Stimulated activated CD8-positive, alpha-beta memory T cell treated with anti-CD3 and anti-CD28 coated beads, Interleukin-2, amount 100 ng/mL, for 48 hours (primary cell): ENCODE measurements around the gene ZDHHC24.

Experiments
- DNase-seq, 2 donors: peaks; one replicate each; pipeline ENCODE4 v3.0.0-alpha.2; 2020; ENCODE audit warnings: low read depth in 2 of 2

ZDHHC24 gene

GRCh38 chr11:66473608-66474515 is 72.0 kb downstream of the ZDHHC24 start:
- DNase-seq, result no peak

GRCh38 chr11:66473167-66473566 is 72.7 kb downstream of the ZDHHC24 start:
- no peak for DNase-seq

GRCh38 chr11:66472054-66472453 is 73.8 kb downstream of the ZDHHC24 start:
- no peak for DNase-seq

GRCh38 chr11:66471142-66471541 is 74.7 kb downstream of the ZDHHC24 start:
- no peak for DNase-seq
